GM18499 (cell line): Measurements from ENCODE around the gene GRHL3.

Source experiments
- ATAC-seq: cut with Tn5 transposase; IDR thresholded peaks from one replicate; pipeline ENCODE4 v1.9.1; 2021; ENCODE audit warnings: moderate number of reproducible peaks; ENCODE audit not compliant: insufficient read depth, unreplicated experiment

The GRHL3 gene

GRCh38 chr1:24316645-24317044 is 2.5 kb upstream of the GRHL3 start:
- no peak for ATAC-seq

DNA sequence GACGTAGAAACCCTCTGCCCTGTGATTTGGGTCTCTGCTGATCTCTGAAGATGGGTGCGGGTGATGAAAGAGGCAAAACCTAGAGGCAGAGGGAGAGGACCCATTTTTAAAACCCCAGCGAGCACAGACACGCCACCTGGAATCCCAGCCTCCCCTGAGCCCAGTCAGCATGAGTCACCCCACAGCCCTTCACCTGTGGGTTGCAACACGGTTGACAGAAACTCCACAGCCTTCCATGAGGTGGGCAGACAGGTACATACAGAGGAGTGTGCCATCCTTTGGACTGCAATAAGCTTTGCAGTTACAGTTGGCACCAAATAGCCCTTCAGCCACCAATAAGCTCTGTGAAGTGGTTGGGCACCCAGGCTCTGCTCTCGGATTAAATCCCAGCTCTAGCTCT is 2.1 kb upstream of the GRHL3 start:
- ATAC-seq, result no peak

DNA sequence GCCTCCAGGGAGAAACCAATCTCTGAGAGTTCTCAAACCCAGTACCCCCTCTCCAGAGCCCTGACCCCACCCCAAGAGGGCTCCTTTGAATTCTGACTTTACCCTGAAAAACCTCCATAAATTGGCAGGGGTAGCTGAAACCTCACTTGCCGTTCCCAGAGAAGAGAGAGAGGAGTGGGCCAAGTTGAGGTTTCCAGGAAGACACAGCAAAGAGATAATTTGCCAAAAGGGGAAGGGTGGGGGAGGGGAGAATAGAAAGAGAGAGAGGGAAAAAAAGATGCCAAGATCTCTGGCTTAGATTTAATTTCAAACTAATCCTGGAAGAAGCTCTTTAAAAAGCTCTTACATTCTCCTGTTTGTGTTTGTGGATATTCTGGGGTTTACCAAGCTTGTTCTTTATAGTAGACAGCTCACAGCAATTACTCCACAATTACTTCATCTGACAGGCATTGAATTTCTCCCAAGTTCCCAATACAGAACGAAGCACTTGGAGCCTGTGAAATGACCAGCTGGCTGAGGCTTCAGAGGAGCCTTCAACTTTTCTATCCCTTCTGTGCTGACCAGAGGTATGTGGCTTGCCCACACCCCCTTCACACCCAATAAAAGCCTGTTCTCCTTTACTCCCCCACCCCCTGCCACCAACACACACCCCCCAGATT is 1.1 kb upstream of the GRHL3 start:
- no peak for ATAC-seq

GRCh38 chr1:24318615-24319311 is 394 bp upstream of the GRHL3 start:
- ATAC-seq, result no peak

- no peak for ATAC-seq
These were observed 805 bp downstream of the GRHL3 start for GRCh38 chr1:24319962-24320361.

DNA sequence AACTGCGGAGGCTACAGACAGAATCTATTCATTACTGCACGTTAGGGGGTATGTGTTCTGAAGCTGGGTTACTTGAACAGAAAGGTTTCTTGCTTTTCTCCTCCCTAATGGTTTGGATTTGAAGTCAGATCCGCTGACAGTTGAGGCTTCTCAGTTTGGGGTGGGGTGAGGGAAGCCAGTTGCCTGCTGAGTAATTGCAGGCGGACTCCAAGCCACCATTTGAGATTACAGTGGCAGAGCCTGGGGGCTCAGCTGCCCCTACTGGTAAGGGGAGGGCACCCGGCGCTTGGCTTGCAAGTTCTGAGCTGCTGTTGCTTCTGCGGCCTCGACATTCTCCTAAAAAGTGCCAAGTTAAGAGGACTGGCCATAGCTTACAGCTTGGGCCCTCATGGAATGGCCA is 2.0 kb downstream of the GRHL3 start:
- no peak for ATAC-seq

DNA sequence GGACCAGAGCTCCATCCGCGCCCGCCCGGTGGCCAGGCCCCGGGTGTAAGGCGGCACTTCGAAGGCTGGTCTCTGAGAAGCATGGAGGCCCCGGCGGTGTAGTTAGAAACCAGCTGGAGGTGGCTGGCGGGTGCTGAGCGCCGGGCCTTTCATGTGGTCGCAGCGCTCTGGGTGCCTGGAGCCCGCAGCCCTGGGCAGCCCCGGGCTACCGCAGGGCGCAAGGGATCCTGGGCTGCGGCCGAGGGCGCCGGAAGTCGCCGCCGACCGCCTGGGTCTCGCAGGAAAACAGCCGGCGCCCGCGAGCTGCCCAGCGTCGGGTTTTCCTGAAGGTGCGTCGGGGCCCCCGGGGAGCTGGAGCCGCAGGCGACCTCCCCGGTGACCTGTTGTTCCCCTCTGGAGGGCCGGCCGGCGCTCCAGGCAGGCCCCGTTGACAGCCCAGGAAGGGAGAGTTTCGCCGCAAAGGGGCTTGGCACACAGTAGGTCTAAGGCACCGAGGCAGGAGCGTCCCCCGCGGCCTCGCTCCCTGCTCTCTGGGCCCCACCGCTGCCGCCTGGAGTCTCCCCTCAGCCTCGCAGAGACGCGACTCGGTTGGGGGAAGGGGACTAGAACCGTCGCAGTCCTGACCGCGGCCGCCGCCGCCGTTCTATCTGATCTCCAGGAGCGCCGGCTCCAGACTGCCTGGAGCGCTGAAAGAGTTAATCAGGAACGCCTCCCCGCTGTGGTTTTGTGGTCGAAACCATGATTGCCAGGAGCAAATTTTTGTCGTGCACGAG is 2.7 kb downstream of the GRHL3 start:
- ATAC-seq, result no peak

DNA sequence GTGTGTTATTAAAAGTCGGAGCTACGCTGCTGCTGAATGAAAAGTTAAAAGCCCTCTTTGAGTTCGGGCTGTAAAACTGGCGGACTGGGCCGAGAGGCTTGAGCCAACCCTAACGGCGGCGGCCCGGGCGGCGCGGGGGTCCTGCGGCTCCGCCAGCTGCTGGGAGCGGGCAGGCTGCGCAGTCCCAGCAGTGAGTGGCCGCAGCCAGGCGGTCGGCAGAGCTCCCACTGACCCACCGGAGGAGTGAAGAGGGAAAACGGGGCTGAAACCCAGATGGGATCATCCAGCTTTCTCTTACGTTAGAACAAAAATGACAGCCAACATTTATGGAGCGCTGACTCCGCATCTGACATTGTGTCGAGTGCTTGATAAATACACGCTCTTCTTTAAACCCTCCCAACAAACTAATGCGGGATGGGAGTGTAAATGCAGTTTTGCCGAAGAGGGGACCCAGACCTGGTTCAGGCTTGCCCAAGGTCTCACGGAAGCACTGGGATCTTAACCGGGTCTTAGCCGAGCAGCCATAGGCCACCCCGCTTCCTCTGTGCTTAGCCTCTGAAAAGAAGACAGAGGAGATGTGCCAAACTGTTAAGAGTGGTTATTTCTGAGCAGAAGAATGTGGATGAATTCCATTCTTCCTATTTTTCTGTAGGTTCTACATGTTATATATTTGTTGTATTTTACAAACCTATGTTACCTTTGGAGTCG is 3.5 kb downstream of the GRHL3 start:
- no peak for ATAC-seq

DNA sequence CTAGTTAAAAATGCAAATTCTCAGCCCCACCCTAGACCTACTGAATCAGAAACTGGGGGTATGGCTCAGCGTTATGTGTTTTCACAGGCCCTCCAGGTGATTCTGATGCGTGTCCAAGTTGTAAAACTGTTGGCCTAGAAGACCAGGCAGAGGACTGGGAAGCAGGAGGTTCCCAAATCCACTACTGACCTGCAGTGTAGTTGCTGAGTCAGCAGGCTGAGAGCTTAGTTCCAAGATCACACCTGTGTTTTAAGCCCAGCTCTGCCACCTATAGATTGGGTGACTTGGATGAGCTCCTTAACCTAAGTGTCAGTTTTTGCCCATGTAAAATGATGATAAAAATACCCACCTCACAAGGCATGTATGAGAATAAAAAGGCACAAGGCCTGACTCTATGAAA is 4.1 kb downstream of the GRHL3 start:
- no peak for ATAC-seq

DNA sequence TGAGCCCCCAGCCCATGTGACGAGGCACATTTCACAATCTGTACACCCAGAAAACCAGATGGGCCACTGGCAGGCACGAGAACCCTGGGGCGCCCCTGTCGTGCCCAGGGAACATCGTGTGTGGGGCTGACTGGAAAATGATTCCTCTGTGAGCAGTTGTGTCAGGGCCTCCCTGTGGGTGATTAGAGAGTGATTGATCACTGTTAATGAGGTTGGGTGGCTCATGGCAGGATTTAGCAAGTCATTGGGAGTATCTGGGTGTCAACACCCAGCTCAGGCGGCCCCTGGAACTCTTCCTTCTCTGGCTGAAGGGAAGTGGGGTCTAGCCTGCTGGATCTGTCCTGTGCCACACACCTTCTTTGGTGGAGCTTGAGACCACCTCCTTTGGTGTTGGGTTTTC is 5.7 kb downstream of the GRHL3 start:
- ATAC-seq, result no peak

DNA sequence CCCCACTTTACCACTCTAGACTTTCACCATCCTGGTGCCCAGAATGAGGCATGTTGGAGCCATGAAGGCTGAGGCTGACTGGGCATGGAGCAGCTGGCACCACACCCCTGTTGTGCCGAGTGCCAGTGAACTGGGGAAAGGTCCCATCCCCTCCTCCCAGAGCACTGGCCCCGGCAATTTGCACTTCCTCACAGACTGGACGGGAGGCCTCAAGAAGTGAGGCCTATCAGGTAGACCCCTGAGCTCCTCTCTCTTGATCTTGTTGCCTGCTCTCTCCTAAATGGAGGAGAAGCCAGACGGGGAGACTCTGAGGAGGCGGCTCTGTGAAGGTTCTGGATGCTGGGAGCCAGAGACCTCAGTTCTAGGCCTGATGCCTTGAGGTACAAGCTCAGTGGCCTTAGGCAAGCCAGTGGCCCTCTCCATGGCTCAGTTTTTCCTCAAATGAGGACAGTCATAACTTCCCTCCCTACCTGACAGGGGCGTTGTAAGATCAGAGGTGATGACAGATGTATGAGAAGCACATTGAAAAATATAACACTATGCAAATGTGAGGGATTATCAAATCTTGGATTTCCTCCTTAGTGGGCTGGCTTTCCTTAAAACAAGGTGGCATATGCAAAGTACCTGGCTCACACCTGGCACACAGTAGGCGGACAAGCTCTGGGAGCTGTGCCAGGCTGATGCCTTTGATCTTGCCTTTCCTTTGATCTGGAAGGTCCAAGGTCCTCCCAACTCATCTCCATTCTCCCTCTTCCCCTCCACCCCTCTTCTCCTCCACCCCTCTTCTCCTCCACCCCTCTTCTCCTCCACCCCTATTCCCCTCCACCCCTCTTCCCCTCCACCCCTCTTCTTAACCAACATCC is 6.7 kb downstream of the GRHL3 start:
- no peak for ATAC-seq

- ATAC-seq, result no peak
These were observed 8.3 kb downstream of the GRHL3 start for GRCh38 chr1:24327486-24327885.

DNA sequence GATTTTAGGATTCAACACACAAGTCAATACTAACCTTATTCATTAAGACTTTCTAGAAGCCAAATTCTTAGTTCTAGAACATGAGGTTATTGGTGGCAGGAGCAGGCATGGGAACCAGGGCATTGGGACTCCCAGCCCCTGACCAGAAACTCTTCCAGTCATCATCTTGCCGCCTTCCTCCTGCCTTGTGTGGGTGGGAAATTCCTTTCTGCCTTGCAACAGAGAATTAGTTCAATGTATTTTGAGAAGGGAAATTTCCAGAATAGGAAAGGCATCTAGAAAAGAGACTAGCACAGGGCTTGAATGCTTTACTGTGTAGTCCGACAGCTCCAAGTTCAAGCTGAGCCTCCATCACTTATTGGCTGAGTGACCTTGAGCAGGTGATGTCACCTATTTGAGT is 8.7 kb downstream of the GRHL3 start:
- ATAC-seq, result no peak

GRCh38 chr1:24329331-24329730 is 10.2 kb downstream of the GRHL3 start:
- ATAC-seq, result no peak

DNA sequence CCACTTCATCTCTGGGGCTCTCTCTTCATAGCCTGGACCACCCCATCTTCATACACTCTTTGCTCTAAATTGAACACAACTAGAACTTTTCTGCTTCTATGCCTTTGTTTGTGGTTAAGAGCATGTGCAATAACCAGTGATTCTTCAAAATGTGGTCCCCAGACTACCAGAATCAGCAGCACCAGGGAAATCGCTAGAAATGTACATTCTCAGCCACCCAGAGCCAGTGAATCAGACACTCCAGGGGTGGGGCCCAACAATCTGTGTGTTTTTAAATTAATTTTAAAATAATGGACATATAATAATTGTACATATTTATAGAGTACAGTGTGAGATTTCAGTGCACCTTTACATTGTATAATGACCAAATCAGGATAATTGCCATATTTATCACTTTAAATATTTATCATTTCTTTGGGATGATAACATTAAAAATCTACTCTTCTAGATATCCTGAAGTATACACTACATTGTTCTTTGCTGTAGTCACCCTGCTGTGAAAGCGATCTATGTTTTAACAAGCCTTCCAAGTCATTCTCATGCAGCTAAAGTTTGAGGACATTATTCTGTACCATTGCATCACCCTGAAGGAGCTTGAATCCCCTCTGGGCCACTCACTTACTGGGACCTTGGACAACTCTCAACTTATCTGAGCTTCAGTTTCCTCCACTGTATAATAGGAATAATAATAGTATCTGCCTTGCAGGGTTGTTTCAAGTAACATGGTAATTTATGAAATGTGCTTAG is 10.8 kb downstream of the GRHL3 start:
- ATAC-seq, result no peak

- no peak for ATAC-seq
These were observed 13.0 kb downstream of the GRHL3 start for GRCh38 chr1:24331961-24332673.

- ATAC-seq, result no peak
These were observed 16.9 kb downstream of the GRHL3 start for GRCh38 chr1:24336075-24336474.

DNA sequence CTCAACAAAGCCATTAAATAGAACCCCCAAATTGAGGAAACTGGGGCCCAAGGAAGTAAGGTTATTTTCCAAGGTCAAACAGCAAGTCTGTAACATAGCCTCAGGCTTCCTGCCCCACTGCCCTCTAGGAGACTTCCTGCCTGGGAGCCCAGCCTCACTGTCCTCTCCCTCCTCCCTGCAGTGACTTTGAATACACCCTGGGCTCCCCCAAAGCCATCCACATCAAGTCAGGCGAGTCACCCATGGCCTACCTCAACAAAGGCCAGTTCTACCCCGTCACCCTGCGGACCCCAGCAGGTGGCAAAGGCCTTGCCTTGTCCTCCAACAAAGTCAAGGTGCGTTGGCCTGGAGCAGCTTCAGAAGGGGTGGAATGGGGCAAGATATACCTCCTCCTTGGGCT is 18.3 kb downstream of the GRHL3 start:
- no peak for ATAC-seq

DNA sequence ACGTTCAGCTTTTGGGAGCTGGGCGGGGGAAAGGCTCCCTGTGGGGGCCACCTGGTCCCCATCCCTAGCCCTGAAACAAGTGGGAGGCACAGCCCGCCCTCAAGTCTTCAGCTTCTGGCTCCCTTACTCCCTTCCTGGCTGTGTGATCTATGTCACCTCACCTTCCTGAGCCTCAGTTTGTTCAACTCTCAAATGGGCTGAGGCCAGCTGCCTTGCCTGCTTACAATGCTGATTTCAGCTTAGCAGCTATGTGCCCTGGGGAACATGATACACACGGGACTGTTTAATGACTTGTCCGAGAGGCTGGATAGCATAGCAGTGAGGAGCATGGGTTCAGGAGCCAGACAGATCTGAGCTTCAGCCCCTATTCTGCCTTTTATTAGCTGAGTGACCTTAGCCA is 19.3 kb downstream of the GRHL3 start:
- no peak for ATAC-seq
